ENCODE data around the gene TSKU. TPM values are rescaled to one million over a fixed set of nuclear protein-coding genes. Genes with fewer than 3 reads are reported as not detected.

Gene TSKU
- total RNA-seq, 2 experiments from 2014 or later: 1.5 to 1.8 TPM

- Histone ChIP-seq H3K4me3 (ENCODE audit: low read depth, low read length, poor library complexity, severe bottlenecking) (no peak overlapping the region), H2AFZ (ENCODE audit: low read length) (peak overlapping the region; percentile 43; the same call in 1 of the 2 replicates), H3K4me1 (ENCODE audit: insufficient read depth, low read length, poor library complexity, severe bottlenecking) (no peaks in the 10 kb centered on the region), H3K9me2 (ENCODE audit: insufficient read depth, low read length) (no peaks in the 10 kb centered on the region), H3K79me2 (ENCODE audit: insufficient read depth, low read depth, low read length) (no peaks in the 10 kb centered on the region), H4K20me1 (ENCODE audit: insufficient read depth, low read length) (no peaks in the 10 kb centered on the region), H3K36me3 (ENCODE audit: insufficient read depth, low read length) (no peaks in the 10 kb centered on the region), H3K4me2 (ENCODE audit: low read length) (peak overlapping the region; percentile 47; the same call in 1 of the 2 replicates), H3K27ac (ENCODE audit: low read depth, low read length, poor library complexity, severe bottlenecking) (no peak overlapping the region), H3K9me3 (ENCODE audit: low read length) (no peaks in the 10 kb centered on the region)
- ChIA-PET POLR2A (interaction anchor here (0.6 to 1.2 kb wide), 3 partner anchors 25 to 78 kb away, joined by 3 read pairs; no protein-coding TSS in a partner anchor), CTCF (ENCODE audit: unreplicated experiment) (interaction anchor here (0.7 kb wide), 1 partner anchor 64 kb away, joined by 5 read pairs; no protein-coding TSS in a partner anchor)
- intact Hi-C loops (cut with micrococcal nuclease; ENCODE audit: unreplicated experiment): loop anchor here (1.0 kb wide), 1 partner anchor 65 kb away; no protein-coding TSS in a partner anchor
- DNase-seq (ENCODE audit: low spot score): peak; percentile 58
- TF ChIP-seq, protein P1, sequence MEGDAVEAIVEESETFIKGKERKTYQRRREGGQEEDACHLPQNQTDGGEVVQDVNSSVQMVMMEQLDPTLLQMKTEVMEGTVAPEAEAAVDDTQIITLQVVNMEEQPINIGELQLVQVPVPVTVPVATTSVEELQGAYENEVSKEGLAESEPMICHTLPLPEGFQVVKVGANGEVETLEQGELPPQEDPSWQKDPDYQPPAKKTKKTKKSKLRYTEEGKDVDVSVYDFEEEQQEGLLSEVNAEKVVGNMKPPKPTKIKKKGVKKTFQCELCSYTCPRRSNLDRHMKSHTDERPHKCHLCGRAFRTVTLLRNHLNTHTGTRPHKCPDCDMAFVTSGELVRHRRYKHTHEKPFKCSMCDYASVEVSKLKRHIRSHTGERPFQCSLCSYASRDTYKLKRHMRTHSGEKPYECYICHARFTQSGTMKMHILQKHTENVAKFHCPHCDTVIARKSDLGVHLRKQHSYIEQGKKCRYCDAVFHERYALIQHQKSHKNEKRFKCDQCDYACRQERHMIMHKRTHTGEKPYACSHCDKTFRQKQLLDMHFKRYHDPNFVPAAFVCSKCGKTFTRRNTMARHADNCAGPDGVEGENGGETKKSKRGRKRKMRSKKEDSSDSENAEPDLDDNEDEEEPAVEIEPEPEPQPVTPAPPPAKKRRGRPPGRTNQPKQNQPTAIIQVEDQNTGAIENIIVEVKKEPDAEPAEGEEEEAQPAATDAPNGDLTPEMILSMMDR (conservative IDR thresholded peaks at IDR 0.05; ENCODE audit: low read length): peak; percentile 76
- TF ChIP-seq EZH2phosphoT487 (IDR thresholded peaks at IDR 0.05; ENCODE audit: borderline replicate concordance, low read depth, low read length): no peak
- no TSS peak for BruUV-seq (replicated peaks)
Observed at GRCh38 chr11:76799066-76799804, 16.1 kb downstream of the TSKU start.

DNA sequence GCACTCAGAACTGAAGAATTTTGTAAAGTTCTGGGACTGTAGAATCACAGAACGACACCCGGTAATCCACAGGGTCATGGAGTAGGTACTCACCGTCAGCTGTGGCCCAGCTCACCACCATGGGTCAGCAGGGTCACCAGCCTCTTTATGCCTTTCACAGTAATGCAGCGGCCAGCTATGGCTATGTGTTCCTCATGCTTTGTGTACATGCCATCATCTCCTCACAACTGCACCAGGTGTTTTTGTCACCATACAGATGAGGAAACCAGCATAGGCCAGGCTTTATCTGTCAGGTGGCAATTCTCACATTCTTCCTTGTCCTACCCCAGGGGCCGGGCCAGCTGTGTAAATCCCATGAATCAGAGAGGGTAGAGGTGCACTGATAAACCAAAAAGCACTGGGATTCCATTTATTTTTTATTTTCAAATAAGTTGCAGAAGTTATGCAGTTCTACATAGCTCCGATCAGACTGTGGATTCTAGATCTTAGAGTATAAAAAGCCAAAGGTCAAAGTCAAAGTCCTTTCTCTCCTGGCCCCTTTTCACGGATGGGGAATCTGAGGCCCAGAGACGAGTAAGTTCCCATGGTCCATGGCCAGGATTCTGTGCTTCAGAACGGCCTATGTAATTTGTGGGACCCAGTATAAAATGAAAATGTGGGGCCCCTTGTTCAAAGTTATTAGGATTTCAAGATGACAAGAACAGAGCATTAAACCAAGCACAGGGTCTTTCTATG, 17.5 kb downstream of the TSKU start:
- BruUV-seq (replicated peaks): no TSS peak
- Histone ChIP-seq H3K4me3 (ENCODE audit: low read depth, low read length, poor library complexity, severe bottlenecking) (no peak overlapping the region), H3K9me3 (ENCODE audit: low read length) (no peaks in the 10 kb centered on the region), H3K36me3 (ENCODE audit: insufficient read depth, low read length) (no peaks in the 10 kb centered on the region), H3K79me2 (ENCODE audit: insufficient read depth, low read depth, low read length) (no peaks in the 10 kb centered on the region), H3K27ac (ENCODE audit: low read depth, low read length, poor library complexity, severe bottlenecking) (no peak overlapping the region), H4K20me1 (ENCODE audit: insufficient read depth, low read length) (no peaks in the 10 kb centered on the region), H2AFZ (ENCODE audit: low read length) (no peak overlapping the region), H3K4me1 (ENCODE audit: insufficient read depth, low read length, poor library complexity, severe bottlenecking) (no peaks in the 10 kb centered on the region), H3K4me2 (ENCODE audit: low read length) (no peak overlapping the region), H3K9me2 (ENCODE audit: insufficient read depth, low read length) (no peaks in the 10 kb centered on the region)
- DNase-seq (ENCODE audit: low spot score): no peak
- ChIA-PET CTCF (ENCODE audit: unreplicated experiment) (no interaction called here), POLR2A (interaction anchor here (0.7 kb wide), 1 partner anchor 256 kb away, joined by 5 read pairs; no protein-coding TSS in a partner anchor)
- TF ChIP-seq EZH2phosphoT487 (IDR thresholded peaks at IDR 0.05; ENCODE audit: borderline replicate concordance, low read depth, low read length): no peak
- TF ChIP-seq, protein P1 (conservative IDR thresholded peaks at IDR 0.05; ENCODE audit: low read length): no peak
- intact Hi-C loops (cut with micrococcal nuclease; ENCODE audit: unreplicated experiment): no loop called here

All from OCI-LY7 (cell line).